Thoracic aorta (tissue), 2 donors: ENCODE results near the gene BRAP. TPM values are rescaled to one million over a fixed set of nuclear protein-coding genes. Genes with fewer than 3 reads are reported as not detected.
"Not testable (repeated sequence)": the region's sequence is repeated elsewhere in the genome, so short reads cannot be mapped to it uniquely, and the experiment has no call there.

Source experiments
- ATAC-seq: fragments of 150-250 bp; one replicate; pipeline ENCODE4 v1.8.0; 2017; ENCODE audit warnings: low read depth; ENCODE audit not compliant: insufficient number of reproducible peaks, low FRiP score
- DNase-seq: peaks from one replicate; pipeline ENCODE4 v3.0.0-alpha.2; 2020; ENCODE audit warnings: low spot score
- H3K27ac ChIP-seq, 2 donors: fragments of 200-600 bp; sonication (generic); 1 replicate in 1 of 2; 2 replicates in 1 of 2; pipeline ENCODE4 v1.5.1; 2016; ENCODE audit warnings: mild to moderate bottlenecking in 2 of 2, moderate library complexity in 2 of 2
- H3K27me3 ChIP-seq: fragments of 200-600 bp; sonication (generic); replicated peaks from 2 replicates; pipeline ENCODE4 v1.6.0; 2016; ENCODE audit warnings: mild to moderate bottlenecking; ENCODE audit not compliant: insufficient read depth
- H3K36me3 ChIP-seq: fragments of 200-600 bp; sonication (generic); one replicate; pipeline ENCODE4 v1.5.1; 2016
- H3K4me1 ChIP-seq, 2 donors: fragments of 200-600 bp; sonication (generic); 1 replicate in 1 of 2; 2 replicates in 1 of 2; pipeline versions ENCODE4 v1.5.1 to v1.6.0; 2016; ENCODE audit warnings: low read depth in 2 of 2, mild to moderate bottlenecking in 1 of 2; ENCODE audit not compliant: control insufficient read depth in 1 of 2
- H3K4me3 ChIP-seq: fragments of 200-600 bp; sonication (generic); 2 replicates; pipeline ENCODE4 v1.5.1; 2016; ENCODE audit warnings: mild to moderate bottlenecking
- H3K9me3 ChIP-seq: fragments of 200-600 bp; sonication (generic); 2 replicates; pipeline ENCODE4 v1.5.1; 2016
- CTCF ChIP-seq: fragments of 200-600 bp; sonication (generic); IDR thresholded peaks from one replicate; pipeline ENCODE4 v1.5.1; 2019; ENCODE audit warnings: antibody characterized with exemption
- total RNA-seq, 2 donors: library from RNA; depleted of rRNA; stranded (reverse); fragments of >200 nt; gene quantifications; one replicate each; pipeline versions ENCODE4 v1.1.0 to v1.2.3, GENCODE V29; 2016

Gene BRAP
- total RNA-seq, 2 donors from 2014 or later, result 14.1 to 22.6 TPM

DNA sequence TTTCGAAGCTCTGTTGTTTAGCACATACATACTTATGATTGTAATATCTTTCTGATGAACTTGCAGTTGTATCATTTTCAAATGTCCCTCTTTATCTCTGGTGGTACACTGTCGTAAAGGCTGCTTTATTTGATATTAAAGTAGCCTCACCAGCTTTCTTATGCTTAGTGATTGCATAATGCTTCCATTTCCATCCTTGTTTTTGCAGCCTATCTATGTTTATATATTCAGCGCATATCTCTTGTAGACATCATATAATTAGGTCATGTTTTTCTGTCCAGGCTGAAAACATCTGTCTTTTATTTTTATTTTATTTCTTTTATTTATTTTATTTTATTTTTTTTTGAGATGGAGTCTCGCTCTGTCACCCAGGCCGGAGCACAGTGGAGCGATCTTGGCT lies 34.7 kb upstream of the BRAP start:
- Histone ChIP-seq H3K27me3 (no peaks in the 10 kb centered on the region), H3K4me3 (no peak overlapping the region), H3K4me1 (no peaks in the 10 kb centered on the region), H3K9me3 (no peaks in the 10 kb centered on the region), H3K36me3 (peaks cover 12% of the 10 kb centered on the region), H3K27ac (no peak overlapping the region)
- no peak for TF ChIP-seq CTCF
- DNase-seq, result no peak
- no peak for ATAC-seq

GRCh38 chr12:111719316-111719715 lies 33.6 kb upstream of the BRAP start:
- H3K36me3 ChIP-seq, result peaks cover 20% of the 10 kb centered on the region
- H3K9me3 ChIP-seq, H3K4me3 ChIP-seq, H3K27me3 ChIP-seq, DNase-seq, ATAC-seq, H3K4me1 ChIP-seq, H3K27ac ChIP-seq: not testable (repeated sequence)

- Histone ChIP-seq H3K4me3 (no peak overlapping the region), H3K27me3 (no peaks in the 10 kb centered on the region), H3K36me3 (peaks cover 40% of the 10 kb centered on the region), H3K9me3 (no peaks in the 10 kb centered on the region), H3K4me1 (no peaks in the 10 kb centered on the region), H3K27ac (no peak overlapping the region)
- no peak for ATAC-seq
- no peak for DNase-seq
- TF ChIP-seq CTCF, result no peak
Measured at GRCh38 chr12:111715279-111715678, 29.5 kb upstream of the BRAP start.

DNA sequence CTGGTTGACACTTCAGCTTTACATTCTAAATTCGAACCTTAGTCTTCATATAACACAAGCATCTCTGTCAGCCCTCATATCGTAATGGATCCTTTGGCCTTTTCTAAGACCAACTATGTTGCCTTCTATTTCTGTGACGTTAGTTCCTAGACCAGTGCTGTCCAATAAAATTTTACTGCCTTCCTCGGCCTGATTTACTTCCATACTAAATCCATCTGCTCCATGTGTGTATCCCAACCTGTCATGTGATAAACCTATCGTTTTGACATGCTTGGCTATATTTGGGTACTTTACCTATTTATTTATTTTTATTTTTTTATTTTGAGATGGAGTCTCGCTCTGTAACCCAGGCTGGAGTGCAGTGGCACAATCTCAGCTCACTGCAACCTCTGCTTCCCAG lies 20.4 kb upstream of the BRAP start:
- no peak overlapping the region for H3K27ac ChIP-seq
- no peaks in the 10 kb centered on the region for H3K27me3 ChIP-seq
- DNase-seq (no peak), ATAC-seq (no peak)
- H3K4me1 ChIP-seq, result no peaks in the 10 kb centered on the region
- H3K4me3 ChIP-seq, result no peak overlapping the region
- no peaks in the 10 kb centered on the region for H3K9me3 ChIP-seq
- no peak for TF ChIP-seq CTCF
- H3K36me3 ChIP-seq, result peaks cover 18% of the 10 kb centered on the region

DNA sequence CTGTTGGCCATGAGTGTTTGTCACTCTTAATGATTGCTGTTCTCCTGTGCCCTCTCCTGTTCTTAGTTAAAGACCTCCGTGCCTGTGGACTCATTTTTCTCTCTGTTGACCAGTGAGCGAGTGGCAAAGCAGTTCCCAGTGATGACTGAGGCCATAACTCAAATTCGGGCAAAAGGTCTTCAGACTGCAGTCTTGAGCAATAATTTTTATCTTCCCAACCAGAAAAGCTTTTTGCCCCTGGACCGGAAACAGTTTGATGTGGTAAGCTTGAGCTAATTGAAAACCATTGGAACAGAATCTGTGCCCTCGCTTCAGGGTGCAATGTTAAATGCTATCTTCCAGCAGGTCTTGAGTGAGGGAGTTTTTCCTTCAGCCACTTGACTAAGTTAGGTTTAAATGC lies 19.9 kb upstream of the BRAP start:
- H3K4me1 ChIP-seq, result no peaks in the 10 kb centered on the region
- no peaks in the 10 kb centered on the region for H3K27me3 ChIP-seq
- H3K9me3 ChIP-seq, result no peaks in the 10 kb centered on the region
- DNase-seq, result no peak
- H3K4me3 ChIP-seq, result no peak overlapping the region
- no peak for TF ChIP-seq CTCF
- ATAC-seq, result no peak
- H3K27ac ChIP-seq, result no peak overlapping the region
- H3K36me3 ChIP-seq, result peaks cover 16% of the 10 kb centered on the region

DNA sequence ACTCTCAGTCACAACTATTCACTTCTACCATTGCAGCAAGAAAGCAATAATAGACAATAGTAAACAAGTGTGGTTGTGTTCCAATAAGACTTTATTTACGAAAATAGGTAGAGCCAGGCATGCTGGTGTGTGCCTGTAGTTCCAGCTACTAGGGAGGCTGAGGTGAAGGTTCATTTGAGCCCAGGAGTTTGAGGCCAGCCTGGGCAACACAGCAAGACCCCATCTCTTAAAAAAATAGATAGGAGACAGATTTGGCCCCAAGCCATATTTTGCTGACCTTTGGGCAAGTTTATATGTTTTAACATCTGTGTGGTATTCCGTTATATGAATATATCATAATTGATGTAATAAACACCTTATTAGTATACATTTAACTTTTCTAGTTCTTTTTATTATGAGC lies 14.2 kb upstream of the BRAP start:
- H3K27ac ChIP-seq, result no peak overlapping the region
- no peak for TF ChIP-seq CTCF
- H3K4me1 ChIP-seq, result no peaks in the 10 kb centered on the region
- H3K27me3 ChIP-seq, result no peaks in the 10 kb centered on the region
- H3K4me3 ChIP-seq, result no peak overlapping the region
- ATAC-seq, result no peak
- H3K36me3 ChIP-seq, result peaks cover 11% of the 10 kb centered on the region
- no peaks in the 10 kb centered on the region for H3K9me3 ChIP-seq
- DNase-seq, result no peak
